NOMO-1 treated with DMSO at 0.1 percent for 48 hours (cell line): Measurements from ENCODE around the gene KCNN3.

Experiments
- DNase-seq: peaks from one replicate; lab custom pipeline; 2025; ENCODE audit not compliant: unreplicated experiment; lab: John Stamatoyannopoulos, UW

The KCNN3 gene

GRCh38 chr1:154842635-154843034 is 27.4 kb downstream of the KCNN3 start:
- no peak for DNase-seq

GRCh38 chr1:154841384-154841783 is 28.7 kb downstream of the KCNN3 start:
- no peak for DNase-seq

GRCh38 chr1:154840269-154841176 is 29.6 kb downstream of the KCNN3 start:
- DNase-seq = no peak

GRCh38 chr1:154839691-154840090 is 30.4 kb downstream of the KCNN3 start:
- DNase-seq = no peak

GRCh38 chr1:154838988-154839387 is 31.1 kb downstream of the KCNN3 start:
- DNase-seq = no peak

GRCh38 chr1:154838461-154838860 is 31.6 kb downstream of the KCNN3 start:
- DNase-seq = no peak

- no peak for DNase-seq
Observed at GRCh38 chr1:154837672-154838171, 32.4 kb downstream of the KCNN3 start.

- DNase-seq = no peak
Observed at GRCh38 chr1:154837034-154837671, 32.9 kb downstream of the KCNN3 start.

- DNase-seq = no peak
Observed at GRCh38 chr1:154835531-154836324, 34.4 kb downstream of the KCNN3 start.

- DNase-seq = no peak
Observed at GRCh38 chr1:154833841-154834240, 36.2 kb downstream of the KCNN3 start.

- no peak for DNase-seq
Observed at GRCh38 chr1:154833209-154833608, 36.9 kb downstream of the KCNN3 start.

- DNase-seq = no peak
Observed at GRCh38 chr1:154832384-154832783, 37.7 kb downstream of the KCNN3 start.

- no peak for DNase-seq
Observed at GRCh38 chr1:154831462-154831861, 38.6 kb downstream of the KCNN3 start.

- DNase-seq = no peak
Observed at GRCh38 chr1:154829062-154829461, 41.0 kb downstream of the KCNN3 start.

- no peak for DNase-seq
Observed at GRCh38 chr1:154824179-154825000, 45.7 kb downstream of the KCNN3 start.

GRCh38 chr1:154822717-154823116 is 47.4 kb downstream of the KCNN3 start:
- no peak for DNase-seq

- DNase-seq = no peak
Observed at GRCh38 chr1:154822233-154822632, 47.8 kb downstream of the KCNN3 start.

- DNase-seq = no peak
Observed at GRCh38 chr1:154821083-154821482, 49.0 kb downstream of the KCNN3 start.

- DNase-seq = no peak
Observed at GRCh38 chr1:154820646-154821045, 49.4 kb downstream of the KCNN3 start.
